B cell (primary cell): ENCODE data around the gene HOXB3. TPM values are rescaled to one million over a fixed set of nuclear protein-coding genes. Genes with fewer than 3 reads are reported as not detected.

Experiments used
- ATAC-seq: fragments of 200-7000 bp; cut with Tn5 transposase; one replicate; pipeline ENCODE4 v1.10.0; 2021; ENCODE audit warnings: low read depth, mild to moderate bottlenecking, moderate number of reproducible peaks, moderate library complexity
- CTCF ChIA-PET: fragments of 350-600 bp; sonication (Branson Sonifier 250); formaldehyde crosslinking; loops from one replicate; lab custom pipeline; 2021; ENCODE audit warnings: antibody characterized with exemption, inconsistent platforms; lab: Charles Lee
- POLR2A ChIA-PET: fragments of 350-600 bp; sonication (Branson Sonifier 250); formaldehyde crosslinking; loops from one replicate; lab custom pipeline; 2021; ENCODE audit warnings: antibody characterized with exemption; lab: Charles Lee
- DNase-seq: peaks from one replicate; pipeline ENCODE4 v3.0.0; 2013
- H2AFZ ChIP-seq: 2 replicates; pipeline ENCODE4 v1.6.1; 2012; ENCODE audit warnings: mild to moderate bottlenecking, low read depth, low read length; ENCODE audit not compliant: insufficient read depth, poor library complexity, severe bottlenecking
- H3K27ac ChIP-seq, 2 donors: 1 replicate in 1 of 2; 2 replicates in 1 of 2; pipeline ENCODE4 v1.5.1; 2012 to 2013; ENCODE audit warnings: low read length in 2 of 2, mild to moderate bottlenecking in 2 of 2, moderate library complexity in 1 of 2
- H3K27me3 ChIP-seq, 4 experiments: fragments of 200-600 bp in 1 of 4; sonication (generic) in 1 of 4; replicated peaks in 1 of 4; 1 replicate in 2 of 4; 2 replicates in 2 of 4; pipeline versions ENCODE4 v1.6.1 to v1.7.0; 2013 to 2016; ENCODE audit warnings: low read length in 3 of 4, mild to moderate bottlenecking in 2 of 4, mixed read lengths in 1 of 4, moderate library complexity in 1 of 4; ENCODE audit not compliant: insufficient read depth in 4 of 4, control insufficient read depth in 3 of 4; ENCODE audit errors: control extremely low read depth in 1 of 4
- H3K36me3 ChIP-seq, 2 experiments: replicated peaks in 1 of 2; 1 replicate in 1 of 2; 2 replicates in 1 of 2; pipeline versions ENCODE4 v1.6.1 to v1.7.1; 2013; ENCODE audit warnings: low read length in 1 of 2; ENCODE audit not compliant: insufficient read depth in 2 of 2, control insufficient read depth in 1 of 2; ENCODE audit errors: control extremely low read depth in 1 of 2, extremely low read depth in 1 of 2
- H3K4me1 ChIP-seq, 2 donors: fragments of 200-600 bp in 1 of 2; sonication (generic) in 1 of 2; 1 replicate in 1 of 2; 2 replicates in 1 of 2; pipeline versions ENCODE4 v1.5.1 to v1.6.1; 2013 to 2017; ENCODE audit warnings: low read length in 2 of 2; ENCODE audit not compliant: control insufficient read depth in 2 of 2, insufficient read depth in 2 of 2
- H3K4me2 ChIP-seq: replicated peaks from 2 replicates; pipeline ENCODE3; 2012; ENCODE audit warnings: mild to moderate bottlenecking, low read depth, low read length; ENCODE audit not compliant: poor library complexity, severe bottlenecking
- H3K4me3 ChIP-seq, 5 experiments: fragments of 200-600 bp in 1 of 5; sonication (generic) in 1 of 5; 1 replicate in 3 of 5; 2 replicates in 2 of 5; pipeline versions ENCODE4 v1.5.1 to v1.7.0; 2011 to 2016; ENCODE audit warnings: low read length in 4 of 5, mild to moderate bottlenecking in 4 of 5, low read depth in 2 of 5, control low read depth in 1 of 5, moderate library complexity in 1 of 5; ENCODE audit not compliant: insufficient read depth in 1 of 5; ENCODE audit errors: control extremely low read depth in 1 of 5, extremely low read depth in 1 of 5
- H3K79me2 ChIP-seq: fragments of 200-600 bp; sonication (generic); one replicate; pipeline ENCODE4 v1.6.0; 2016; ENCODE audit warnings: low read length; ENCODE audit not compliant: control insufficient read depth, insufficient read depth
- H3K9ac ChIP-seq: fragments of 200-600 bp; sonication (generic); 2 replicates; pipeline ENCODE4 v1.6.1; 2017; ENCODE audit warnings: mild to moderate bottlenecking, low read length, moderate library complexity
- H3K9me3 ChIP-seq, 3 donors: one replicate each; pipeline versions ENCODE4 v1.6.1 to v1.7.1; 2013; ENCODE audit warnings: low read length in 2 of 3; ENCODE audit not compliant: control insufficient read depth in 2 of 3, insufficient read depth in 1 of 3; ENCODE audit errors: control extremely low read depth in 1 of 3
- H4K20me1 ChIP-seq: 2 replicates; pipeline ENCODE4 v1.6.0; 2012; ENCODE audit warnings: mild to moderate bottlenecking, low read length; ENCODE audit not compliant: insufficient read depth, control insufficient read depth, poor library complexity, severe bottlenecking
- H3K27ac Mint-ChIP-seq: one replicate; pipeline ENCODE4 v1.8.0; 2021; ENCODE audit warnings: mixed read lengths
- H3K27me3 Mint-ChIP-seq: one replicate; pipeline ENCODE4 v1.8.0; 2021; ENCODE audit warnings: mixed read lengths
- H3K4me1 Mint-ChIP-seq: one replicate; pipeline ENCODE4 v1.8.0; 2021; ENCODE audit warnings: mixed read lengths
- H3K4me3 Mint-ChIP-seq: one replicate; pipeline ENCODE4 v1.8.0; 2021; ENCODE audit warnings: mixed read lengths
- H3K9me3 Mint-ChIP-seq: one replicate; pipeline ENCODE4 v1.8.0; 2022; ENCODE audit warnings: mixed read lengths; ENCODE audit not compliant: insufficient read depth
- EZH2 ChIP-seq: IDR thresholded peaks from 2 replicates; pipeline ENCODE4 v1.6.1; 2012; ENCODE audit warnings: borderline replicate concordance, low read depth, mild to moderate bottlenecking, moderate library complexity, low read length; ENCODE audit not compliant: insufficient read depth, poor library complexity, severe bottlenecking
- WGBS: methylation state at CpG from one replicate; pipeline ENCODE4 v1.1.5; 2013; ENCODE audit warnings: missing lambda C conversion rate; ENCODE audit not compliant: insufficient coverage; 5-methylcytosine and 5-hydroxymethylcytosine counted together
- intact Hi-C: fragments of 100-400 bp; cut with micrococcal nuclease; formaldehyde crosslinking; loops from one replicate; pipeline ENCODE4 v1.10.0; 2022
- polyA plus RNA-seq: library from polyadenylated mRNA; depleted of rRNA; stranded (reverse); fragments of >200 nt; gene quantifications from 2 replicates; pipeline ENCODE4 v1.2.3, GENCODE V29; 2012
- total RNA-seq, 2 donors: library from RNA; stranded (reverse); fragments of 120-200 nt in 1 of 2; gene quantifications; 1 replicate in 1 of 2; 2 replicates in 1 of 2; pipeline versions ENCODE4 v1.2.3 to v1.2.4, GENCODE V29; 2013 to 2022
- TF ChIP-seq, protein P1 (sequence below): fragments of 200-600 bp; IDR thresholded peaks from one replicate; pipeline ENCODE4 v1.8.0; 2022; ENCODE audit warnings: antibody characterized with exemption, mild to moderate bottlenecking

Gene HOXB3
- total and polyA plus RNA-seq, 2 donors (not counting 1 experiment from before 2014, with no cell fraction given): 3.0 to 4.0 TPM

DNA sequence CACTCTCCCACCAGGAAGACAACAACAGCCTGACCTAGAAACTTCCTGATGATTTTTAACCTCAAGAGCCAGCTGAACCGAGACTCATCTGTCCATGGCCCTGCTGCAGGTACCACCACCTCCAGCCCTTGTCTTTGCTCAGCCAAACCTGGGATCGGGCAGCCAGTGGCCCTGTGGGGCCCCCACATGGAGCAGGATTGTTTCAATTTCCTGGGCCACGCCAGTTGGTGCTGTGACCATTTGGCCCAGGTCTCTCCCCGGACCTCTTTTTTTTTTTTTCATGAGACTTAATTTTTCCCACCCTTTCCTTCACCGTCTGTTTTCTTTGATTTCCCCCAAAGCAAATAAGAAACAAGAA lies 36.9 kb downstream of the HOXB3 start:
- intact Hi-C loops: no loop called here

DNA sequence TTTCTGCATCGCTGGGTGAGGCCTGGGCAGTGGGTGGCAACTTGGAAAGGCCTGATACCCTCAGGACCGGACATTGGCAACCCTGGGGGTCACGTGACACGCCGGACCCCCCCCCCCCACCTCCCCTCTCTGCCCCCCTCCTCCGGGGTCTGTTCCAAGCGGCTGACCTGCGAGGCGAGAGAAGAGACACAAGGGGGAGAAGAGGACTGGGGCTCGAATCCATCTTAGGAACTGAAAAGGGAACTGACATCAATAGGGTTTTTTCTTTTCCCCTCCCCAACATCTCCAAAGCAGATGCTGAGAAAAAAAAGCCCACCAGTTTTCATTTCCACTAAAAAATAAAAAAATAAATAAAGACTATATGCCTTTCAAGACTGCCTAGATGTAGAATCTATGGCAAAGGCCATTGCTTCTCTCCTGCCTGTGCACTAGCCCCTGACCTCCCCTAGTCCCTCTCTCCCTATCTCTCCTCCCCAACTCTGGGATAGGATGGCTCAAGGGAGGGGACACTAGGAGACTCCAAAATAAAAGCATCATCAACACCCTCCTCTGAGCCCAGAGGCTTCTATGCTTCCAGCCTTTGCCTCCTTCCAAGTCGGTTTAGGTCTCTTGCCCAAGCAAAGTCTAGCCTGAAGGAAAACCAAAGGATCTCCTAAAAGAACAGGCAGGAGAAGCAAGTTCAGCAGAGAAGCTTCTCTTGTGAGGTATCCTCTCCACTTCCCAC lies 37.4 kb downstream of the HOXB3 start:
- H3K4me1 ChIP-seq: peaks cover 9 to 14% of the 10 kb centered on the region in 2 donors
- no peak overlapping the region for H3K4me2 ChIP-seq
- peaks cover 0 to 29% (median 10%) of the 10 kb centered on the region in 4 experiments for H3K27me3 ChIP-seq
- H2AFZ ChIP-seq: no peak overlapping the region
- intact Hi-C loops: no loop called here
- POLR2A ChIA-PET: no interaction called here
- 76% methylated on average over 2 of the region's 11 CpGs for WGBS
- no peak overlapping the region for H3K27ac Mint-ChIP-seq
- no peak overlapping the region for H3K4me3 ChIP-seq
- no peaks in the 10 kb centered on the region for H3K9me3 Mint-ChIP-seq
- no peak overlapping the region for H3K4me3 Mint-ChIP-seq
- no peaks in the 10 kb centered on the region for H3K36me3 ChIP-seq
- H3K79me2 ChIP-seq: no peaks in the 10 kb centered on the region
- peaks cover 28% of the 10 kb centered on the region for H3K27me3 Mint-ChIP-seq
- peaks cover 0 to 8% (median 0%) of the 10 kb centered on the region in 3 donors for H3K9me3 ChIP-seq
- H4K20me1 ChIP-seq: no peaks in the 10 kb centered on the region
- ATAC-seq (no peak), DNase-seq (no peak)
- TF ChIP-seq, protein P1, sequence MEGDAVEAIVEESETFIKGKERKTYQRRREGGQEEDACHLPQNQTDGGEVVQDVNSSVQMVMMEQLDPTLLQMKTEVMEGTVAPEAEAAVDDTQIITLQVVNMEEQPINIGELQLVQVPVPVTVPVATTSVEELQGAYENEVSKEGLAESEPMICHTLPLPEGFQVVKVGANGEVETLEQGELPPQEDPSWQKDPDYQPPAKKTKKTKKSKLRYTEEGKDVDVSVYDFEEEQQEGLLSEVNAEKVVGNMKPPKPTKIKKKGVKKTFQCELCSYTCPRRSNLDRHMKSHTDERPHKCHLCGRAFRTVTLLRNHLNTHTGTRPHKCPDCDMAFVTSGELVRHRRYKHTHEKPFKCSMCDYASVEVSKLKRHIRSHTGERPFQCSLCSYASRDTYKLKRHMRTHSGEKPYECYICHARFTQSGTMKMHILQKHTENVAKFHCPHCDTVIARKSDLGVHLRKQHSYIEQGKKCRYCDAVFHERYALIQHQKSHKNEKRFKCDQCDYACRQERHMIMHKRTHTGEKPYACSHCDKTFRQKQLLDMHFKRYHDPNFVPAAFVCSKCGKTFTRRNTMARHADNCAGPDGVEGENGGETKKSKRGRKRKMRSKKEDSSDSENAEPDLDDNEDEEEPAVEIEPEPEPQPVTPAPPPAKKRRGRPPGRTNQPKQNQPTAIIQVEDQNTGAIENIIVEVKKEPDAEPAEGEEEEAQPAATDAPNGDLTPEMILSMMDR: no peak
- TF ChIP-seq EZH2: no peak
- CTCF ChIA-PET: no interaction called here
- peaks cover 8% of the 10 kb centered on the region for H3K4me1 Mint-ChIP-seq
- no peak overlapping the region for H3K27ac ChIP-seq
- no peak overlapping the region for H3K9ac ChIP-seq

More for the DNA sequence above, 36.9 kb downstream of the HOXB3 start:
- Histone ChIP-seq H3K27ac (no peak overlapping the region), H3K79me2 (no peaks in the 10 kb centered on the region), H2AFZ (no peak overlapping the region), H3K9me3 (peaks cover 0 to 8% (median 0%) of the 10 kb centered on the region in 3 donors), H3K36me3 (no peaks in the 10 kb centered on the region), H3K4me1 (peaks cover 3 to 8% of the 10 kb centered on the region in 2 donors), H3K4me2 (no peak overlapping the region), H3K4me3 (no peak overlapping the region), H4K20me1 (no peaks in the 10 kb centered on the region), H3K27me3 (peaks cover 0 to 32% (median 10%) of the 10 kb centered on the region in 4 experiments), H3K9ac (no peak overlapping the region)
- Mint-ChIP-seq H3K4me3 (no peak overlapping the region), H3K27ac (no peak overlapping the region), H3K27me3 (peaks cover 29% of the 10 kb centered on the region), H3K4me1 (peaks cover 4% of the 10 kb centered on the region), H3K9me3 (no peaks in the 10 kb centered on the region)
- POLR2A ChIA-PET: no interaction called here
- DNase-seq (no peak), ATAC-seq (no peak)
- WGBS: 92% methylated on average over 4 of the region's 5 CpGs
- TF ChIP-seq, protein P1: no peak
- no peak for TF ChIP-seq EZH2
- CTCF ChIA-PET: no interaction called here
